ENCODE data around the gene GUCY2F.

The GUCY2F gene

GRCh38 chrX:109393859-109394258, 88.0 kb downstream of the GUCY2F start:
- DNase-seq (ENCODE audit: low spot score): no peak

DNA sequence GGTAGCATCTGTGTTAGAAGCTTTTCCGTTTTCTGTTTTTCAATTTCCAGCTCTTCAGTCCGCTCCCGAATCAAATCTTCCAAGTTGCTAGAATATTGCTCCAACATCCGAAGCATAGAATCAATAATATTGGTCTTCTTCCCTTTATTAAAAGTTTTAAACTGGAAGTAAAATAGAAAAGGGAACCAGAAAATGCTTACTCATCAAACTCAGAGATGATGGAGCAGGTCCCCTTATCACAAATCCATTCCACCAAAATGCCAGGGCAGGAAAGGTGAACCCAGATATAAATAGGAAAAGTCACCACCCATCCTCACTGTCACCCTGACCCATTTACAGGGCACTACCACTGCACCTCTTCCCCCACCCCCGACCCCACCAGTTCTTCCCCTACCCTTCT, 89.0 kb downstream of the GUCY2F start:
- no peak for DNase-seq (ENCODE audit: low spot score)

DNA sequence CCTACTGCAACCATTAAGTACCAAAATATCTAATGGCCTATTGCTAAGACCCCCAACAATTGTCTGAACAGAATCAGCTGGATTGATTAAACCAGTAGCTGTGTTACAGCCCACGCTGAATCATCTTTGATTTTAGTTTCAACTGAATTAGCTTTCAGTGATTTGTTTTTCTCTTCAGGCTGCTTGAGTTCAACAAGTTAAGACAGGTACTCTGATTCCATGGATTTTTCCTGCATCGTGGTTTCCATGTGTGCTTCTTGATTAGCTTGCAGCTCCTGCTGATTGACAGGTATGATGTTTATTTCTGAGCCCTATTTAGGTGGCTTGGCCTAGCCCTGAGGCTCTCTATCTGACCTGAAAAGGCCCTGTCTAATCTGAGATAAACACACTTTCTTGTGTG, 91.3 kb downstream of the GUCY2F start:
- DNase-seq (ENCODE audit: low spot score): no peak

DNA sequence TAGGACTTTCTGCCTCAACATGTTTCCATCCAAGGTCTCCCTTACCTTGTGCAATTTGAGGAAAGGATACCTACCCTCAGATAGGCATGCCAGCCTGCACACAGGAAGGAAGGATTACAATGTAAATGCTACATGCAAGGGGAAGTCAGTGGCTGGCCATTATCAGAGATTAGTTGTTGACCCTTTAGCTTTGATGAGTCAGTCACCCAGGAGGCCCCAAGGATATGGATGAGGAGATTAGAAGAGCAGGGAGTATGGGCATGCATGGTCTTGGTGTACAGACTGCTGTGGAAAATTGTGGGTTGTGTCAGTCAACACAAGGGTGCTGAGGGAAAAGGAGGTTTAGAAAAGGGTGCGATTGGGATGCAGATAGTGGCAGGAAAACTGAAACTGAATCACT, 92.0 kb downstream of the GUCY2F start:
- no peak for DNase-seq (ENCODE audit: low spot score)

- DNase-seq (ENCODE audit: low spot score): peak; percentile 11
These were observed 97.2 kb downstream of the GUCY2F start for GRCh38 chrX:109384699-109385098.

- DNase-seq (ENCODE audit: low spot score): no peak
These were observed 99.6 kb downstream of the GUCY2F start for GRCh38 chrX:109382332-109382731.

GRCh38 chrX:109378281-109378680, 103.6 kb downstream of the GUCY2F start:
- DNase-seq (ENCODE audit: low spot score): no peak

DNA sequence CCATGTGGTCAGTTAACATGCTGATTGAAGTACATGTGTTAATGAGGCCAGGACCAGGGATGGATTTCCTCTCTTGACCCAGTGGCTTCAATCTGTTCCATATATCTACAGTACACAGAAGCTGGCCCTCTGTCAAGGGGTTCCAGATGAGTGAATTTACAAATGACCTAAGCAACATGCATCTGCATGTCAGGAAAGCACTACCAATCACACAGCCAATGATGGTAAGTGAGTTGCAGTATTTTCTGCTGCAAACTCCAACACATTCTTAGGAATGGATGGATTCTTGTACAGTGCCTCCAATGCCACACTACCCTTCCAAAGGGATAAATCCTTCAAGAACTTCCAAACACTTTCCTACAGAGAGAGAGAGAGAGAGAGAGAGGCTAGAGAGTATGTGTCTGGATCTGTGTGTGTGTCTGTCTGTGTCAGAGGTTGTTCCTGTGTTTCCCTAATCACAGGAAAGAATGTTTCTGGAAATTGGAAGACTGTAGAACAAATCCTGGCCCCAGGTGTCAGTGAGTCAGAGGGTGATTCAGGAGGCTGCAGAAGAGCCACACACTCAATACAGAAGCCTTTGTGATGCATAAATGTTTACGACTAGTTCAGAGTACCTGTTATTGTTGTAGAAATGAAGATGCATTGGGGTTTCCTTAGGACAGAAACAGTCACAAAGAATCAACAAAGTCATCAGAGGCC, 107.5 kb downstream of the GUCY2F start:
- DNase-seq (ENCODE audit: low spot score): no peak

DNA sequence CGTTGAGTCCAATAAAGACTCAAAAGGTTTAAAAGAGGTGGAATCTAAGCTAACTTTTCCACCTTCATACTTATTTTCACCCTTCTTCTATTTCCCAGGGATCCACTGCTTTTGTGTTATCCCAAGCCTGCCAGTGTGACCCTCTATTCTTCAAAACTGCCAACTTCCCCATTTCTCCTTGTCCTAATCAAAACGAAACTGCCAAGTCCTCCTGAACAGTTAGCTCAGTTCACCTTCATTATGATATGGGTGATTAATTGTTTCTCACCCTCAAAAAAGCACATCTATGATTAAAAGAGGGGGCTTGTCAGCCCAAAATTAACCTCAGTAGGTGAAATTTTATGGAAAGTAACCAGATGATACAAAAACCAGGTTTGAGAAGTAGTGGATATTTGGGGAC, 108.4 kb downstream of the GUCY2F start:
- no peak for DNase-seq (ENCODE audit: low spot score)

GRCh38 chrX:109372716-109373115, 109.2 kb downstream of the GUCY2F start:
- DNase-seq (ENCODE audit: low spot score): no peak

DNA sequence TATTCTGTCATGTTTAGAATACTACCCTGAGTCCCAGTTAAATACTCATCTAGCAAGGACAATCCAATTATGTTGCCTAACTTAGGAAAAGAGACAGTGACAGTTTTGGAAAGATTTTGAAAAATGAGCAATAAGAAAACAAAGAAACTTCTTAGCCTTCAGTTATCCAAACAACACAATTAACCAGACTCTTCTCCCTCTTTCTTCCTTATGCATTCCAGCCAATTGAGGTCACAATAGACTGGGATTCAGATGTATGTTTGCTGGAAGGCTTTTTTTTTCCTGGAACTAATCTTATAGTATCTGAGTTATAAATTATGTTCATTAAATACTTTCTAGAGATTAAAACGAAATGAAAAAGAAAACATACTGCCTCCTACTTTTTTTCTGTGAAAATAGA, 109.6 kb downstream of the GUCY2F start:
- no peak for DNase-seq (ENCODE audit: low spot score)

DNA sequence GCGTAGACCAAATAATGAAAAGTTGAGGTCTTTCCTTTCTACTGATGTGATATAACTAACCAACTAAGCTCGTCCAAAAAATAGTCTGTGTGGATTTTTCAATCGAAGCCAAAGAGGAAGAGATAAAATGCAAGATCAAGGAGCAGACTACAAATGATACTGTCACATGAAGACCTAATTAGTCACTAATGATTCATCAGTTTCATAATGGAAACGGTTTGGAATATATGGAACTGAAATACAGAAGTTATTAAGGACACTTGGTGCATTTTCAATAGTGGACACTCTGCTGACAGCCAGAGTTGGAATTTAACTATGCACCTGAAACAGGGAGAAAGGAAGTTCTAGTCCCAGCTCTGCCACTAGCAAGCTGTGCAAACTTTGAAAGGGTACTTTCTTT, 119.8 kb downstream of the GUCY2F start:
- no peak for DNase-seq (ENCODE audit: low spot score)

GRCh38 chrX:109360301-109360700, 121.6 kb downstream of the GUCY2F start:
- DNase-seq (ENCODE audit: low spot score): no peak

- DNase-seq (ENCODE audit: low spot score): no peak
These were observed 124.2 kb downstream of the GUCY2F start for GRCh38 chrX:109357706-109358105.

DNA sequence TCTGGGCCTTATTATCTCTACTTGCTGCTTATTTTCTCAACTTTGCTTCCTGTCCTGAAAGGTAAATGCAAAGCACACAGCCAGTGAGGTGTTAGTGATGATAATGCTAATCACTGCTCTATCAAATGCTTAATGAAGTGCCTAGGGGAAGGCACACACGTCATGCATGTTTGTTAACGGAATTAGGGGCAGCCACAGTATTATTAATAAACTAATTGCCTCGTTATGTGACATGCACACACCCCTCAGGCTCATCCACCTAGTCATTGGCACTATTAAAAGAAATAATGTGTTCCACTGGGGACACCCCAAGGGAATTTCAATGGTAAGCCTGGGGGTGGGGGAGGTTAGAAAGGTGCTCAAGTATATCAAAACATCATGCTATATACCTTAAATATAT, 125.2 kb downstream of the GUCY2F start:
- no peak for DNase-seq (ENCODE audit: low spot score)

DNA sequence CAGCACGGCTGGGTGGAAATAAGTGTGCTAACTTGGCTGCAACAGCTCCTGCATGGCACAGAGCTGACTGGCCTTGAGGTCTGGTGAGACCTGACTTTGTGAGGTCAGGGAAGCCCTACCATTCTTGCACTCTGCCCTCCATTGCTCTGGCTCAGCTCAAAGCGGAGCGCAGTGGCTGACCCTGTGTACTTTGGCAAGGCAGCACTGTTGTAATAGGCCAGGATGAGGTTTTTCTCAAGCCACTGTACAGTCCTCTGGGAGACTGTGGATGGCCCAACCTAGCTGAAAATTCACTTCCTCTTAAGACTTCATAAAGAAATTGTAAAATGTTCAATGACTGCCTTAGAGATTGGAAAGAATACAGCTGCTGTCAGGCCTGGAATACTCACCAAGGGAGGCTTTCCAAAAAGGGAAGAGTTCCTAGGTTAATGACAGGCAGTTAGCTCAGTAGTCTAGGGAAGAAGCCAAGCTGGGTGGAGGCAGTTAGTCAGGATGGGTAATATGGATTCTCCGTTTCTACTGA, 129.8 kb downstream of the GUCY2F start:
- peak; percentile 13 for DNase-seq (ENCODE audit: low spot score)

GRCh38 chrX:109351557-109351956, 130.3 kb downstream of the GUCY2F start:
- no peak for DNase-seq (ENCODE audit: low spot score)

DNA sequence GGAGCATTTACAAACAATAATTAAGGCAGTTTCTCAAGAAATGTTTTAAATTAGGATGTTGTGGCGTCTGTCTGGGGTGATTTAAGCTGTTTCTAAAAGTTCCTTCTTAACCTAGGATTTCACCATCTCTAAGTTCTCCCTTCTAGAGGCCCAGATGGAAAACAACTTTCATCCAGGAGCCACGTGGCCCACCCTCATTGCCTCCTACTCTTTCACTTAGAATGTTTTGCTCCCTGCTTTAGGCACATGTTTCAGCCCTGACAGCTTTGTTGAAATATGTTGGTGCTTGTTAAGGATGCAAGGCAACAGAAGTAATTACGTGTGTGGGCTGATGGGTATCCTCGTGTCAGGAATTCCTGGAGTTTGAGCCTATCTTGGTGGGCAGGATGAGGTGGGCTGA, 131.3 kb downstream of the GUCY2F start:
- no peak for DNase-seq (ENCODE audit: low spot score)

DNA sequence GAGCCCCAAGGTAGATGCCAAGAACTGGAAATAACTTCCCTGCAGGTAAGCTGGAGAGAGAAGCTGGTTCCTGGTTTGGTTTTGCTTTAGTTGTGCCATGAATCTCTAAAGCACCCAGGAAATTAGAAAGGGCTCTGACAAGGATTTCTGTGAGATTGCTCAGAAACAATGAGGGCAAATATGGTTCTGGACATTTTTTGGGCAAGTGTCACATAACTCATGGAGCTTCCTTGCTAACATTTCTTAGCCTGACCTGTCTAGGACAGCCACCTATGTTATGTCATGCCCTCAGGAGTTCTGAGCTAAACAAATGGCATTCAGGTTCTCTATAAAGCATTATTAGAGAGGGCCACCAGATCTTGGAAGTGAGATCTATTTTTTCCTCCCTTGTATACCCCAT, 131.8 kb downstream of the GUCY2F start:
- no peak for DNase-seq (ENCODE audit: low spot score)

GRCh38 chrX:109347632-109348031, 134.3 kb downstream of the GUCY2F start:
- DNase-seq (ENCODE audit: low spot score): peak; percentile 35

DNA sequence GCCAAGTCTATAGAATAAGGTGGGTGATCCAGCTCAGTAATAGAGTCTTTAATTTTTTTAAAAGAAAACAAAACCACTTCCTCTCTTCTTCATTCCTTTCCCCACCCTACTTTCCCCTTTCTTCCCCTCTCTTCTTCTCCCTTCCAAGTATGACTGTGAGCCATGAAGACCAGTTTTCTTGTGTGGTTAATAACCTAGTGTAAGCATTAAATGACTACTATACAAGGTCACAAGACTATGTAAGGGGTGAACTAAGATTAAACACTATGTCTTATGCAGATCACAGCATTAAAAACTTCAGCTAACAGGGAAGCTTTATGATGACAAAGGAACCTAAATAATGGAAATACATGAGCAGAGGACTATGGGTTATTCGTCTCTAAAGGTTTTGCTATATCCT, 135.4 kb downstream of the GUCY2F start:
- DNase-seq (ENCODE audit: low spot score): no peak

DNA sequence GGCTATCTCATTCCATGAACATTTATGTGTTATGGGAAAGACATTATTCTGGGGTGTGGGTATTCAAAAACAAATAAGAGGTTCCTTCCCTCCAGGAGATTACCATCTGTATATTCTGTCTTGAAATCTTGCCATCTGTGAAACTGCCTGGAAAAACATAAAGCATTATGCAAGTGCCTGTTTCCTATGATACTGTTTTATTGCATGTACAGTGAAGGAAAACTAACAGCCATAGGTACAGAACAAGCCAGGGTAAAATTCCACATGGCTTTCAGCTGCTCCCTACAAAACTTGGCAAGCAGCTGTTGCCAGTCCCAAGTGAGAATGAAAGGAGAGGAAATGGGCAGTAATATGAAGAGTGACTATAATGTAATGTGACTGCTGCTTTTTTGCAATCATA, 136.0 kb downstream of the GUCY2F start:
- no peak for DNase-seq (ENCODE audit: low spot score)

GRCh38 chrX:109344678-109345077, 137.2 kb downstream of the GUCY2F start:
- no peak for DNase-seq (ENCODE audit: low spot score)

DNA sequence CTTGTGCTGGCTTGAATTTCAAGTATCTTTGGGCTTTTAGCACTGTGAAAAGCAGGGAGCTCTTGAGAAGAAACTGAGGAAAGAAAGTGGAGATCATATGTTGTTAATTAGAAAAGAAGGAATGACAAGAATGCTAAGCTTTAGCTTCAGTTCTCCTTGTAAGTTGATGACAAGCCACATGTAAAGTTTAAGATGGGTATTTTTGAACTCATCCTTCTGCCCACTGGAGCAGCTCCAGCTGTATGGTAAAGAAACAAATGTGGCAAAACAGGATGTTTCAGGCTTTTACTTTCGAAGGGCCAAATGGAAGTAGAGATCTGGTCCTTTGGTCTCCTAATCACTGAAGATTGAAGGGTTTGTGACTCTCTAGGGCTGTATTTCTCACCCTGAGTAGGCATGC, 137.8 kb downstream of the GUCY2F start:
- no peak for DNase-seq (ENCODE audit: low spot score)
